HG03520 (cell line): ENCODE results near the gene ABCB11.
"Not testable (repeated sequence)": the region's sequence is repeated elsewhere in the genome, so short reads cannot be mapped to it uniquely, and the experiment has no call there.

Experiments
- ATAC-seq: cut with Tn5 transposase; IDR thresholded peaks from one replicate; pipeline ENCODE4 v1.9.1; 2021; ENCODE audit warnings: mild to moderate bottlenecking, moderate library complexity; ENCODE audit not compliant: unreplicated experiment

ABCB11 gene

GRCh38 chr2:168897449-168897848 lies 133.7 kb downstream of the ABCB11 start:
- ATAC-seq = no peak

GRCh38 chr2:168896783-168897182 lies 134.3 kb downstream of the ABCB11 start:
- no peak for ATAC-seq

GRCh38 chr2:168895771-168896170 lies 135.4 kb downstream of the ABCB11 start:
- no peak for ATAC-seq

GRCh38 chr2:168894720-168895119 lies 136.4 kb downstream of the ABCB11 start:
- ATAC-seq = no peak

- no peak for ATAC-seq
Observed at GRCh38 chr2:168894101-168894500, 137.0 kb downstream of the ABCB11 start.

- no peak for ATAC-seq
Observed at GRCh38 chr2:168892327-168892726, 138.8 kb downstream of the ABCB11 start.

GRCh38 chr2:168890006-168890782 lies 140.9 kb downstream of the ABCB11 start, which contains the start of gene SPC25:
Gene SPC25 (minus strand): TSS chr2:168890430. CDS start chr2:168889519, 911 bp downstream.
- peak; percentile 100 for ATAC-seq

GRCh38 chr2:168889635-168890005 lies 141.5 kb downstream of the ABCB11 start:
- ATAC-seq = no peak

GRCh38 chr2:168884975-168885374 lies 146.1 kb downstream of the ABCB11 start:
- ATAC-seq = no peak

- ATAC-seq = not testable (repeated sequence)
Observed at GRCh38 chr2:168882163-168882562, 149.0 kb downstream of the ABCB11 start.

GRCh38 chr2:168874368-168875054 lies 156.6 kb downstream of the ABCB11 start:
- no peak for ATAC-seq

GRCh38 chr2:168870824-168871223 lies 160.3 kb downstream of the ABCB11 start:
- not testable (repeated sequence) for ATAC-seq
